Endothelial cell of umbilical vein (primary cell): ENCODE measurements around the gene SHISA8.

ENCODE experiments used
- CTCF ChIP-seq, 2 donors: IDR thresholded peaks; 1 replicate in 1 of 2; 2 replicates in 1 of 2; pipeline ENCODE4 v1.5.1; 2011; ENCODE audit warnings: low read length in 2 of 2, mild to moderate bottlenecking in 2 of 2, moderate library complexity in 2 of 2, control low read depth in 1 of 2, inconsistent platforms in 1 of 2, low read depth in 1 of 2; ENCODE audit not compliant: insufficient read depth in 1 of 2; ENCODE audit errors: extremely low read depth in 1 of 2
- EZH2 ChIP-seq: IDR thresholded peaks from 2 replicates; pipeline ENCODE4 v1.6.1; 2012; ENCODE audit warnings: borderline replicate concordance, low read depth, mild to moderate bottlenecking, moderate library complexity, low read length, inconsistent platforms; ENCODE audit not compliant: severe bottlenecking
- FOS ChIP-seq: IDR thresholded peaks from 2 replicates; pipeline ENCODE4 v1.6.1; 2011; ENCODE audit warnings: mild to moderate bottlenecking, low read length, moderate library complexity, borderline replicate concordance; ENCODE audit not compliant: insufficient read depth
- GATA2 ChIP-seq: IDR thresholded peaks from 2 replicates; pipeline ENCODE4 v1.7.0; 2011; ENCODE audit warnings: low read depth, mild to moderate bottlenecking, moderate library complexity, mixed read lengths, low read length; ENCODE audit not compliant: insufficient read length, insufficient read depth
- JUN ChIP-seq: IDR thresholded peaks from 2 replicates; pipeline ENCODE4 v1.6.1; 2011; ENCODE audit warnings: borderline replicate concordance, low read depth; ENCODE audit not compliant: insufficient read length, insufficient read depth
- MAX ChIP-seq: IDR thresholded peaks from 2 replicates; pipeline ENCODE4 v1.6.1; 2011; ENCODE audit not compliant: insufficient read depth, insufficient read length
- MYC ChIP-seq: IDR thresholded peaks from one replicate; pipeline ENCODE4 v1.6.1; 2011; ENCODE audit warnings: mild to moderate bottlenecking, low read depth, low read length
- POLR2A ChIP-seq: IDR thresholded peaks from 2 replicates; pipeline ENCODE4 v1.6.1; 2012; ENCODE audit warnings: low read depth, mild to moderate bottlenecking, control low read depth, low read length
- POLR2AphosphoS5 ChIP-seq: IDR thresholded peaks from 2 replicates; pipeline ENCODE4 v1.6.1; 2012; ENCODE audit warnings: low read depth, mild to moderate bottlenecking, control low read depth, low read length, moderate library complexity; ENCODE audit not compliant: insufficient read depth

GRCh38 chr22:41923595-41924276, 8.9 kb upstream of the SHISA8 start:
- TF ChIP-seq MYC (no peak), MAX (no peak), CTCF (IDR thresholded peaks at IDR 0.05; ENCODE audit: extremely low read depth in 1 of 2, insufficient read depth in 1 of 2, low read depth in 1 of 2, low read length in 2 of 2) (no peak), JUN (no peak), POLR2A (no peak), EZH2 (no peak), GATA2 (no peak), FOS (no peak), POLR2AphosphoS5 (no peak)
